UCSD-AML1 (cell line): ENCODE measurements around the gene NCKAP5.

Source experiments
- DNase-seq: peaks from one replicate; lab custom pipeline; 2025; ENCODE audit not compliant: unreplicated experiment; lab: John Stamatoyannopoulos, UW

Gene NCKAP5

DNA sequence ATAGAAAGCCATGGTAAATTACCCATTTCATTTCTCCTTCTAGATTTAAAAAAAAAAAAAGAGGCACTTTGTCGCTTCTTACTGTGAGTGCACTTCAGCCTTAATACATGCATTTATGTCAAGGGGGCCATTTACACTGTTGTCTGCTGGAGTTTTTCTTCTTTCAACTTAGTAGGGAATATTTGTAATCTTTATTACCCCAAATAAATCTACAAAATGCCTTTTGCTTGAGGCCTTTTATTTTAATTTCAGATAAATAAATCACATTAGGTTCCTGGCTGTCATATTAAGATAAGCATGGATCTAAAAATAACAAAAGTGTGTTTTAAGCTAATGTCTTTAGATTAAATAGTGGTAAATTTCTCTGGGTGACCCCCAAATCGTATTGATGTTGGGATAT, 276.0 kb downstream of the NCKAP5 start:
- no peak for DNase-seq

DNA sequence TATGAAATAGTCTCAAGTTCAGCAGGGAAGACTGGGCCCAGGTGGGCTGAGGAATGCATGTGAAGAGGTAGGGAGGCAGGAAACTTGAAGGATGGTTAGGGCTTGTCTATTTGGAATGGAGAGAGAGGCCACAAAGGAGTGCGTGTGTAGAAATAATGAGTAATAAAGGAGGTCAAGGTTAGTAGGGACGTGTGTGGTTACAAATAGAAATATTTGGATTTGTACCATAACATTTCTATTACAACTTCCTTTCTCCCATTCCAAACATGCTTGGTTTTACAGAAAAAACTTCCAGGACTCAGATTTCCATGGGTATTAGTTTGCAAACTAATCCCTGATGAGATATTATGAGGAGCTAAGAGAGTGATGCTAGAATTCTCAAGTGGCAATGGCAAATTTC, 280.6 kb downstream of the NCKAP5 start:
- no peak for DNase-seq

DNA sequence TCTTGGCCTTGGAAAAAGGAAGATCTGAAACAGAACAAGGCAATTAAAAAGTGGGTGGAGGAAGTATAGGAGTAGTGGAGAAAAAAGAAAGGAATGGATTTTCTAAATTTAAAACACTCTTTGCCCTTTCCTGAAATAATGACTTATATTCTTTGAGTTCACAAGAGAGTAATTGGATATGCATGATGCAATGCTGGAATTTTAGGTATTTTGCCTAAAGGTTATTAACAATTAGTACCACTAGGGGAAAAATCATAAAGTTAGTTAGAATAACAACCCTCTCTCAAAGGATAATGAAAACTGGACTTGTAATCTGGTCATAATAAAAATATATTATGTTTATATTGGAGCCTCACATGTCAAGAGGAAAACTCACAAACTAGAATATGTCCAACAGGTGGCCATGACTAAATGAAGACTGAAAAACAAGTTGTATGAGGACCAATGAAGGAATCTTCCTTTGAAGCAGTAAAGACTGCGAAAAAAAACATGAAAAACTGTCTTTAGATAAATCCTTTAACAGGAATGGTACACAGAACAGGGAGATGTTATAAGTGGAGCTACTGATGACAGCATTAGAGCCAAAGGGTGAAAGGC, 281.8 kb downstream of the NCKAP5 start:
- DNase-seq: no peak

DNA sequence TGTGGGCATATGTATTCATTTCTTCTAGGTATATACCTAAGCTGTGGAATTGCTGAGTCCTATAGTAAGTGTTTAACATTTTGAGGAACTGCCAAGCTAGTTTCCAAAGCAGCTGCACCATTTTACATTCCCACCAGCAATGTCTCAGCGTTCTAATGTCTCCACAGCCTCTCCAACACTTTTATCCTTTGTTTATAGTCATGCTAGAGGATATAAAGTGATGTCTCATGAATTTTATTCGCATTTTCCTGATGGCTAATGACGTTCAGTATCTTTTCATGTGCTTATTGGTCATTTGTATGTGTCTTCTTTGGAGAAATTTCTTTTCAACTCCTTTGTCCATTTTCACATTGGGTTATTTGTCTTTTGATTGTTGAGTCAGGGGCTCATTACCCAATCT, 295.2 kb downstream of the NCKAP5 start:
- no peak for DNase-seq

GRCh38 chr2:133271105-133271504, 297.2 kb downstream of the NCKAP5 start:
- no peak for DNase-seq

DNA sequence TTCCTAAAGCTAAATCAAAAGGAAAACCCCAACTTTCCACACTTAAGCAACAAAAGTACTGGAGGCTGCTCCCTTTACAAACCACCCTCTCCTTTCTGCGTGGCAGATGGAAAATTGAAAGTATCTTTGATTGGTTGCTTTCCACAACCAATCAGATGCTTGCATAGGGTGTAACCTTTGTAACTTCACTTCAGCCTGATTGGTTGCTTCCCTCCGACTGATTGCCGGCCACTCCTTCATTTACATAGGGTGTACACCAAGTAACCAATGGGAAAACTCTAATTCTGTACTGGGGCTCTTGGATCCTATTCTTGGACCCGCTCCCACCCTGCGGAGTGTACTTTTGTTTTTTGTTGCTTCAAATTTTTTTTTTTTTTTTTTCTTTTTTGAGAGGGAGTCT, 297.7 kb downstream of the NCKAP5 start:
- DNase-seq: no peak

GRCh38 chr2:133266926-133267590, 301.2 kb downstream of the NCKAP5 start:
- no peak for DNase-seq

- no peak for DNase-seq
Observed at GRCh38 chr2:133266041-133266925, 302.0 kb downstream of the NCKAP5 start.

DNA sequence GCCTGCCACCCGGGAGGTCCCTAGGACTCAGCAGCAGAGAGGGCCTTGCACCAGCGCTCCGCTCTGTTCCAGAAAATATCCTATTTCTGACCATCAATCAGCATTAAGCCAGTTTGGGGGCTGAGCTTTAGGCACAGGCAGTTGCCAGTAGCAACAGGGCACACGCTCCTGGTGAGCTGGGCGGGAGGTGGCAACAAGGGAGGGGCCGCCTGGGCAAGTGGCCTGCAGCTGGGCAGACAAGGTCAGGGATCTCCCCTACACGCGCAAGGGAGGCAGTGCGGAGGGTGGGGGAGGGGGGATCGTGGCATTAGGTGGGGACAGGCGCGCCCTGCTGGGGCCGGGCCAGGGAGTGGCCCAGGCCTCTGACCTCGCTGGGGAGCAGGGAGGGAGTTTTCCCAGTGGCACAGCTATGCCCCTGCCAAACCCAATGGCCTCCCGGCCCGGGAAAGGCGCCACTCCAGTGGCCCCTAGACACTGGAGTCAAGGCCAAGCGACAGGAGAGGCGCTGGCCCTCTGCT, 302.8 kb downstream of the NCKAP5 start:
- no peak for DNase-seq

DNA sequence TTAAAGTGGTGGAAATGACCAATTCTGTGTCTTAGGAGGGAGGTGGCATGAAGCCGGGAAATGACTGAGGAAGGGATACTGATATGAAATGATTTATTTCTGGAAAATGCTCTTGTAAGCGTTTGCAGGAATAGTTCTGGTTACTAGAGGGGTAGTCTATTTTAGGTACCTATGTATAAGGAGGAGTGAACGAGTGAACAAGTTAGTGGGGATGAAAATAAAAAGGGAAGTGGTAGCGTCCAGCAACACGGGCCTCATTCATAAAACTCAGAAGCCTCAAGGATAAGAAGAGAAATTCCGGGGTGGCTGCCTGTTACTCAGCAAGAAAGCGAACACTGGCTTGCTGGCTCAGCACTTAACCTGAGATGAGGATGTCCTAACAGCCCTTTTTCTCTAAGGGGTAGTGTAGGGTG, 303.3 kb downstream of the NCKAP5 start:
- DNase-seq: no peak

DNA sequence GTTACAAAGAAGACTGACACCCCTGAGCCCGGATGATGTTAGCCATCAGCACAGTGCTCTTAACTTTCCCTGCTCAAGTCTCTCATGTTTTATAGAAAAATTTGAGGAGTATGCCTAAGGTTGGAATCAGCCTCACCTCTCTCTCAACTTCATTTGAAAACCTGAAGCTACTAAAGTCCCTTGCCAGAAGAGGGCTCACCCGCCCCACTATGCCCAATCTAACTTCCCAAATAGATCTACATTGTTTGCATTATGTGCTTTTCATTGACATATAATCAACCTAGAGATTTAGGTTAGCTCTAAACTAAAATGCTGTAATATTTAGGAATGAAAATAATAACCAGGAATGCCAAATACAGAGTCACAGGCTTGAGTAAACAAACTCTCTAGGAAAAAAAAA, 305.4 kb downstream of the NCKAP5 start:
- no peak for DNase-seq

DNA sequence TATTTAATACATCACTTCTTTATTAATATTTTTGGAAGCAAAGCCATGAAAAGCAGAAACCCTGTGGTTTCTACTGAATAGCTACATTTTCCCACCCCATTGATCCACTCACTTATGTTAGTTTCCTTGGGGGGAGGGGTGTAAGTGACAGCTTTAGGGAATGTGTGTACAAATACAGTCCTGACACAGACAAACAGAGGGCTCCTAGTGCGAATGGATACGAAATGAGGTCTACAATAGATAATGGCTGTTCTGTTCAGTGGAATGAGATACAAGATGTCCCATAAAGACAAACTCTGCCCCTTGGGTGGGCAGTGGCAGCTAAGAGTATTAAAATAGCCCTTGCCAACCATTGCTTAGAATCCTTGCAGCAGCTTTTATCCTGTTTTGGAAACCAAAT, 312.9 kb downstream of the NCKAP5 start:
- no peak for DNase-seq

DNA sequence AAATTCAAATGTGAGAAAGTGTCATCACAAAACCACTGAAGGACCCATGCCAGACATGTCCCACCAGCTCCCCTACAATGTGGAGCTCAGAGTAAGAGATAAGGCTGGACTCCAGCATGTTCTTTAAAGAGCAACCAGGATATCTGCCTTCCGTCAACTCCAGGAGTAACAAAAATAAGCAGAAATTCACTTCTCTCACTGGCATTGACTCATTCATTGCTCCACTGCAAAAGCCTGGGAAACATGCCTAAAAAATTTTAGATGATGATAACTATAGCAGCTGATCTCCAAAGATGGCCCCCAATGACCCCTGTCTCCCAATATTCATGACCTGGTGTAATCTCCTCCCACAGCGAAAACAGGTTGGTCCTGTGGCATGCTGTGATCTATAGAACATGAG, 314.5 kb downstream of the NCKAP5 start:
- no peak for DNase-seq

GRCh38 chr2:133252780-133253355, 315.4 kb downstream of the NCKAP5 start:
- no peak for DNase-seq

- DNase-seq: no peak
Observed at GRCh38 chr2:133249362-133249761, 318.9 kb downstream of the NCKAP5 start.

- DNase-seq: no peak
Observed at GRCh38 chr2:133248264-133248663, 320.0 kb downstream of the NCKAP5 start.

- no peak for DNase-seq
Observed at GRCh38 chr2:133247631-133248030, 320.6 kb downstream of the NCKAP5 start.

GRCh38 chr2:133241224-133241571, 327.1 kb downstream of the NCKAP5 start:
- no peak for DNase-seq

- DNase-seq: no peak
Observed at GRCh38 chr2:133240491-133241223, 327.6 kb downstream of the NCKAP5 start.

GRCh38 chr2:133235968-133236367, 332.3 kb downstream of the NCKAP5 start:
- DNase-seq: no peak

DNA sequence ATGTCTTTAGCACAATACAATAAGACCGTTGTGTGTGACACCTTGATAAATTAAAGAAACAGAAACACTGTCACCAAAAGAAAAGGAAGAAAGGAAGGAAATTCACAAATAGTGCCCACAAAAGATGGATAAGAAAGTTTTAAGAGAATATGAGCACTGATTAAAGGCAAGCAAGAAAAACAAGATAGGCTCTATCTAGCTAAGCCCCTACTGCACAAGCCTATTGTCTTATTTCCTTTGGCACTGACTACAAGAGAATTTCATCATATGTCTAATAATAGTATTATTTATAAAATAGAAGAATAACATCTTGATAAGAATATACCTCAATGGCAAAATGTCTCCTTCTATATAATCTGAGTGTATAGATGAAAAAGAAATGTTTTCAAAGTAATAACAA, 335.7 kb downstream of the NCKAP5 start:
- DNase-seq: no peak
